GM19240 (cell line): ENCODE results near the gene CAMSAP1.

ENCODE experiments used
- DNase-seq: peaks from one replicate; pipeline ENCODE4 v3.0.0; 2011; ENCODE audit warnings: low spot score; ENCODE audit not compliant: insufficient read length

CAMSAP1 gene

GRCh38 chr9:135814421-135815095, 92.8 kb downstream of the CAMSAP1 start:
- DNase-seq: no peak

- DNase-seq: no peak
Observed at GRCh38 chr9:135813671-135814290, 93.6 kb downstream of the CAMSAP1 start.

GRCh38 chr9:135812961-135813360, 94.4 kb downstream of the CAMSAP1 start:
- DNase-seq: no peak

GRCh38 chr9:135811801-135812200, 95.5 kb downstream of the CAMSAP1 start:
- DNase-seq: no peak

- DNase-seq: no peak
Observed at GRCh38 chr9:135810806-135811575, 96.4 kb downstream of the CAMSAP1 start.

GRCh38 chr9:135809166-135809565, 98.2 kb downstream of the CAMSAP1 start:
- DNase-seq: no peak

GRCh38 chr9:135805422-135806022, 101.8 kb downstream of the CAMSAP1 start:
- DNase-seq: no peak

- no peak for DNase-seq
Observed at GRCh38 chr9:135804581-135805421, 102.5 kb downstream of the CAMSAP1 start.

GRCh38 chr9:135803441-135803840, 103.9 kb downstream of the CAMSAP1 start:
- DNase-seq: no peak

GRCh38 chr9:135802876-135803419, 104.4 kb downstream of the CAMSAP1 start:
- DNase-seq: no peak

- no peak for DNase-seq
Observed at GRCh38 chr9:135801070-135801469, 106.3 kb downstream of the CAMSAP1 start.

GRCh38 chr9:135799261-135799660, 108.1 kb downstream of the CAMSAP1 start:
- no peak for DNase-seq

- no peak for DNase-seq
Observed at GRCh38 chr9:135798263-135798585, 109.1 kb downstream of the CAMSAP1 start.

- DNase-seq: no peak
Observed at GRCh38 chr9:135797507-135798262, 109.7 kb downstream of the CAMSAP1 start.

GRCh38 chr9:135796784-135797485, 110.4 kb downstream of the CAMSAP1 start:
- DNase-seq: no peak

GRCh38 chr9:135795391-135795790, 112.0 kb downstream of the CAMSAP1 start:
- DNase-seq: no peak

- DNase-seq: no peak
Observed at GRCh38 chr9:135794361-135794885, 112.9 kb downstream of the CAMSAP1 start.

GRCh38 chr9:135794057-135794335, 113.3 kb downstream of the CAMSAP1 start:
- DNase-seq: no peak

- no peak for DNase-seq
Observed at GRCh38 chr9:135793221-135794056, 113.9 kb downstream of the CAMSAP1 start.
